Colonic mucosa (tissue), 4 donors: ENCODE measurements around the gene WDR62. TPM values are rescaled to one million over a fixed set of nuclear protein-coding genes. Genes with fewer than 3 reads are reported as not detected.

Source experiments
- DNase-seq: peaks from one replicate; pipeline ENCODE4 v3.0.0-alpha.2; 2020
- H3K27ac ChIP-seq: fragments of 200-600 bp; one replicate; pipeline ENCODE4 v1.8.0; 2021
- H3K27me3 ChIP-seq: fragments of 200-600 bp; one replicate; pipeline ENCODE4 v1.8.0; 2021
- H3K36me3 ChIP-seq: fragments of 200-600 bp; one replicate; pipeline ENCODE4 v1.8.0; 2021
- H3K4me1 ChIP-seq: fragments of 200-600 bp; one replicate; pipeline ENCODE4 v1.8.0; 2021; ENCODE audit warnings: mild to moderate bottlenecking
- H3K4me3 ChIP-seq: fragments of 200-600 bp; one replicate; pipeline ENCODE4 v1.8.0; 2021
- H3K9ac ChIP-seq, 2 donors: one replicate each; pipeline ENCODE4 v1.7.0; 2013; ENCODE audit warnings: control low read depth in 2 of 2, low read depth in 2 of 2, low read length in 2 of 2
- H3K9me3 ChIP-seq: fragments of 200-600 bp; one replicate; pipeline ENCODE4 v1.8.0; 2021
- intact Hi-C: fragments of 100-400 bp; cut with DNase I; formaldehyde crosslinking; loops from one replicate; pipeline ENCODE4 v1.14.1; 2022
- total RNA-seq, 2 donors: library from RNA; stranded (reverse); fragmentation: NEBNext Ultra II Directional in 1 of 2; extraction: Animal tissue kit (Norgen Biotek cat#: 25700) in 1 of 2; gene quantifications; one replicate each; pipeline ENCODE4 v1.2.1, GENCODE V29; 2021
- TF ChIP-seq, protein P1 (sequence below): fragments of 200-600 bp; IDR thresholded peaks from one replicate; pipeline ENCODE4 v1.8.0; 2022; ENCODE audit warnings: antibody characterized with exemption, mild to moderate bottlenecking
- donor health status: healthy.
- donor health status: DM: no; HTN: no; CAD: no.
- donor health status: DM: no; HTN: no; CAD: no.

WDR62 gene
- total RNA-seq, 2 donors from 2014 or later = 2.1 to 13.1 TPM

DNA sequence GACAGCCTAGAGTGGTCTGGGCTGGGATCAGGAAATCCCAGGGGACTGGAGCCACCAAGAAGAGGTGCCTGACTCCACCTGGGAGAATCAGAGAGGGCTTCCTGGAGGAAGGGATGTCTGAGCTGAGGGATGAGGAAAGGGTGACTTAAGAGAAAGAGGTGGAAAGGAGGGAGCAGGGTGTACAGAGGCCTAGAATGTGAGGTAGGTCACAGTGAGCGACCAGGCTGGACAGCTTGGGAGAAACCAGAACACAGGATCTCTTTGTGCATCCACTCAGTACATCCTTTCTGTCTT is 61.6 kb downstream of the WDR62 start:
- H3K4me3 ChIP-seq = peak overlapping the region; percentile 75
- peak overlapping the region in 1 of 2 donors; percentile 98 for H3K9ac ChIP-seq
- peaks cover 13% of the 10 kb centered on the region for H3K4me1 ChIP-seq
- intact Hi-C loops = loop anchor here (10.0 kb wide), 2 partner anchors 61 to 101 kb away; partner anchors contain the start of genes ALKBH6, THAP8 and WDR62
- H3K9me3 ChIP-seq = no peaks in the 10 kb centered on the region
- TF ChIP-seq, protein P1, sequence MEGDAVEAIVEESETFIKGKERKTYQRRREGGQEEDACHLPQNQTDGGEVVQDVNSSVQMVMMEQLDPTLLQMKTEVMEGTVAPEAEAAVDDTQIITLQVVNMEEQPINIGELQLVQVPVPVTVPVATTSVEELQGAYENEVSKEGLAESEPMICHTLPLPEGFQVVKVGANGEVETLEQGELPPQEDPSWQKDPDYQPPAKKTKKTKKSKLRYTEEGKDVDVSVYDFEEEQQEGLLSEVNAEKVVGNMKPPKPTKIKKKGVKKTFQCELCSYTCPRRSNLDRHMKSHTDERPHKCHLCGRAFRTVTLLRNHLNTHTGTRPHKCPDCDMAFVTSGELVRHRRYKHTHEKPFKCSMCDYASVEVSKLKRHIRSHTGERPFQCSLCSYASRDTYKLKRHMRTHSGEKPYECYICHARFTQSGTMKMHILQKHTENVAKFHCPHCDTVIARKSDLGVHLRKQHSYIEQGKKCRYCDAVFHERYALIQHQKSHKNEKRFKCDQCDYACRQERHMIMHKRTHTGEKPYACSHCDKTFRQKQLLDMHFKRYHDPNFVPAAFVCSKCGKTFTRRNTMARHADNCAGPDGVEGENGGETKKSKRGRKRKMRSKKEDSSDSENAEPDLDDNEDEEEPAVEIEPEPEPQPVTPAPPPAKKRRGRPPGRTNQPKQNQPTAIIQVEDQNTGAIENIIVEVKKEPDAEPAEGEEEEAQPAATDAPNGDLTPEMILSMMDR = no peak
- H3K27ac ChIP-seq = peak overlapping the region; percentile 68
- H3K36me3 ChIP-seq = no peaks in the 10 kb centered on the region
- no peak for DNase-seq
- no peaks in the 10 kb centered on the region for H3K27me3 ChIP-seq

DNA sequence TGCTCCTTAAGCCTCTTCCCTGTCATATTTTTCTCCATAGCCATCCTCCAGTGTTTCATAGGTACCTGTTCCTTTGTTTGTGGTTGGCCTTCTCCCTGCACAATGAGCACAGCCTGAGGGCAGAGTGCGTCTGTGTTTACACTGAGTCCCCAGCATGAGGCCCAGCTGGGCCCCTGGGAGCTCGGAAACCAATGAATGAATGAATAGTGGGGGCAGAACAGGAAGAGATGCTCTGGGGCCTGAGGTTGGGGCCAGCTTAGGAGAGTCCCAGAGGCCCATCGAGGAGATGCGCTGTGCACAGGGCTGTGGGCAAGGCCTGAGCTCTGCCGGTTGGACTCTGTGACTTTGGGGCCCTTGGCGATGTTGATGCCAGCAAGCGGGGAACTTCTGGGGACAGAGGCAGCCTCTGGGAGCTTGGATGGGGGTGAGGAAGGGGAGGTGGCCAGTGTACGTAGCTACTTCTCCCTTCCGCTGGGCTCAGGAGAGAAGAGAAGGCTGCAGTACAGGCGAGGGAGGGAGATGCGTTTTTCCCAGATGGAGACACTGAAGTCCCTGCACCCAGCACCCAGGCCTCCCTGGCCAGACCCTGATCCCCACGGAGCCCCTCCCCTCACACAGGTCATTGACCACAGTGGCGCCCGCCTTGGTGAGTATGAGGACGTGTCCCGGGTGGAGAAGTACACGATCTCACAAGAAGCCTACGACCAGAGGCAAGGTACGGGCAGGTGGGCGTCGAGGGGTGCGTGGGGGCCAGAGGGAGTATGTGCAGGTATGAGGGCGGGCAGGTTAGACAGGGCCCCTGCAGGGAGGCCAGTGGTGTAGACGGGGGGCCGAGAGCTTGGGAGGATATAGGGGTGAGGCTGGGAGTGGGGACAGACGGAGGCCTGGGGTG is 65.6 kb downstream of the WDR62 start:
- peaks cover 3% of the 10 kb centered on the region for H3K36me3 ChIP-seq
- no peaks in the 10 kb centered on the region for H3K9me3 ChIP-seq
- DNase-seq = no peak
- TF ChIP-seq, protein P1 = no peak
- no peak overlapping the region for H3K4me3 ChIP-seq
- intact Hi-C loops = no loop called here
- no peak overlapping the region for H3K27ac ChIP-seq
- H3K27me3 ChIP-seq = no peaks in the 10 kb centered on the region
- H3K4me1 ChIP-seq = peaks cover 5% of the 10 kb centered on the region
- H3K9ac ChIP-seq = peak overlapping the region in 1 of 2 donors; percentile 12

DNA sequence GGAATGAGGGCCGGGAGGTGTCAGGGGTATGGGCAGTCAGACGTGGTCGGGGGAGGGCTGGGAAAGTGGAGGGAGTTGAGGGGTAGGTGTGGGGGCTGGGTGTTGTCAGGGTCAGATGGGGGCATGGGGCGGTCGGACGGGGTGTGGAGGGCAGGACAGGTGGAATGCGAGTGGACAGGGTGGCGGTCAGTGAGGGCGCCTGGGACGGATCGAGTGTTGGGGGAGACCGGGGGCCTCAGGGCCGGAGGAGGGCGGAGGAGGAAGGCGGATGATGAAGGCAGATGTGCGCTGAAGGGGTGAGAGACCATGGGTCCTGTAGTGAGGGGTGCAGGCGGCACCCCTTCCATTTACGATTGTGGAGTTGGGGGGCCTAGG is 66.3 kb downstream of the WDR62 start:
- Histone ChIP-seq H3K27me3 (no peaks in the 10 kb centered on the region), H3K27ac (no peak overlapping the region), H3K9ac (no peak overlapping the region), H3K4me3 (no peak overlapping the region), H3K9me3 (no peaks in the 10 kb centered on the region), H3K4me1 (peaks cover 4% of the 10 kb centered on the region), H3K36me3 (peaks cover 7% of the 10 kb centered on the region)
- no peak for DNase-seq
- TF ChIP-seq, protein P1 = no peak
- intact Hi-C loops = no loop called here

DNA sequence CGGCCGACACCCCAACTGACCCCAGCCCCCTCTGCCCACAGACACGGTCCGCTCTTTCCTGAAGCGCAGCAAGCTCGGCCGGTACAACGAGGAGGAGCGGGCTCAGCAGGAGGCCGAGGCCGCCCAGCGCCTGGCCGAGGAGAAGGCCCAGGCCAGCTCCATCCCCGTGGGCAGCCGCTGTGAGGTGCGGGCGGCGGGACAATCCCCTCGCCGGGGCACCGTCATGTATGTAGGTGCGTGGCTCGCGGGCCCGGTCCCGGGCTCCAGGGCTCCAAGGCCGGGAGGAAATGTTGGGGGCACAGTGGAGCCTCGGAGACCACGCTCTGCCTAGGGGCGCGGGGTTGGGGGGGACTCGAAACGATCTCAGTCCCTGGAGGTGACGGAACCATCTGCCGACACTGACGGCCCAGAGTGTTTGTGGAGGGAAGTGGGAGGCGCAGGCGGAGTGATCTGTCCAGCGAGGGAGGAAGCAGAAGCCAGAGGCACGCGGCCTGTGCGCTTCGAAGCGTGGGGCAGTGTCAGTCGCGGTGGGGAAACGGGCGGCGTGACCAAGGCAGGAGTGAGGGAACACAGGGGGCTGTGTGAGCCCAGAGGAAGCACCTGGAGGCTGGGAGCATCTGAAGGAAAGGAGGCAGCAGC is 66.9 kb downstream of the WDR62 start:
- DNase-seq = no peak
- H3K27me3 ChIP-seq = no peaks in the 10 kb centered on the region
- no peaks in the 10 kb centered on the region for H3K4me1 ChIP-seq
- H3K36me3 ChIP-seq = peaks cover 7% of the 10 kb centered on the region
- no peak overlapping the region for H3K9ac ChIP-seq
- H3K4me3 ChIP-seq = no peak overlapping the region
- TF ChIP-seq, protein P1 = no peak
- no peak overlapping the region for H3K27ac ChIP-seq
- no peaks in the 10 kb centered on the region for H3K9me3 ChIP-seq
- intact Hi-C loops = no loop called here

DNA sequence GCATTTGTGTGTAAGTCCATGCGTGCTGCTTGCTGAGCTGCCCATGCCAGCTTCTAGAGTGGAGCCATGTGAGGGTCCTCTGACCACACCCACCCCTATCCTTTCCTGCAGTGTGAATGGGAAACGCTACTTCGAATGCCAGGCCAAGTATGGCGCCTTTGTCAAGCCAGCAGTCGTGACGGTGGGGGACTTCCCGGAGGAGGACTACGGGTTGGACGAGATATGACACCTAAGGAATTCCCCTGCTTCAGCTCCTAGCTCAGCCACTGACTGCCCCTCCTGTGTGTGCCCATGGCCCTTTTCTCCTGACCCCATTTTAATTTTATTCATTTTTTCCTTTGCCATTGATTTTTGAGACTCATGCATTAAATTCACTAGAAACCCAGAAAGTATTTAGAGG is 70.9 kb downstream of the WDR62 start:
- Histone ChIP-seq H3K27ac (no peak overlapping the region), H3K36me3 (peaks cover 7% of the 10 kb centered on the region), H3K27me3 (no peaks in the 10 kb centered on the region), H3K4me3 (no peak overlapping the region), H3K4me1 (peaks cover 9% of the 10 kb centered on the region), H3K9me3 (no peaks in the 10 kb centered on the region), H3K9ac (no peak overlapping the region)
- intact Hi-C loops = no loop called here
- DNase-seq = no peak
- TF ChIP-seq, protein P1 = no peak
